Astrocyte (in vitro differentiated cells and primary cell): Measurements from ENCODE around the gene MMP21. TPM values are rescaled to one million over a fixed set of nuclear protein-coding genes. Genes with fewer than 3 reads are reported as not detected.

ENCODE experiments used
- DNase-seq: peaks from one replicate; pipeline ENCODE4 v3.0.0-alpha.2; 2010; ENCODE audit warnings: low read depth
- FAIRE-seq: peaks from 2 replicates; lab custom pipeline; 2011; peaks lifted over from hg19 to GRCh38; lab: Jason Lieb, UNC
- H2AFZ ChIP-seq: 2 replicates; pipeline ENCODE4 v1.6.0; 2012; ENCODE audit warnings: low read depth, low read length, inconsistent platforms
- H3K27ac ChIP-seq: 2 replicates; pipeline ENCODE4 v1.5.1; 2011; ENCODE audit warnings: low read depth, low read length, inconsistent platforms
- H3K27me3 ChIP-seq: 2 replicates; pipeline ENCODE4 v1.6.0; 2011; ENCODE audit warnings: low read length, inconsistent platforms; ENCODE audit not compliant: insufficient read depth
- H3K36me3 ChIP-seq: 2 replicates; pipeline ENCODE4 v1.5.1; 2011; ENCODE audit warnings: low read length, inconsistent platforms; ENCODE audit not compliant: insufficient read depth
- H3K4me1 ChIP-seq: 2 replicates; pipeline ENCODE4 v1.5.1; 2011; ENCODE audit warnings: low read length, inconsistent platforms; ENCODE audit not compliant: insufficient read depth
- H3K4me2 ChIP-seq: 2 replicates; pipeline ENCODE4 v1.6.0; 2012; ENCODE audit warnings: low read length, inconsistent platforms
- H3K4me3 ChIP-seq: 2 replicates; pipeline ENCODE4 v1.5.1; 2011; ENCODE audit warnings: low read depth, mild to moderate bottlenecking, low read length, inconsistent platforms; ENCODE audit not compliant: insufficient read depth
- H3K79me2 ChIP-seq: 2 replicates; pipeline ENCODE4 v1.6.0; 2012; ENCODE audit warnings: mild to moderate bottlenecking, low read length, inconsistent platforms; ENCODE audit not compliant: insufficient read depth
- H3K9ac ChIP-seq: 2 replicates; pipeline ENCODE4 v1.6.0; 2012; ENCODE audit warnings: mild to moderate bottlenecking, low read length, inconsistent platforms
- H3K9me3 ChIP-seq: 2 replicates; pipeline ENCODE4 v1.5.1; 2012; ENCODE audit warnings: low read depth, mild to moderate bottlenecking, low read length, inconsistent platforms; ENCODE audit not compliant: insufficient read depth
- H4K20me1 ChIP-seq: 2 replicates; pipeline ENCODE4 v1.6.0; 2012; ENCODE audit warnings: low read length, inconsistent platforms; ENCODE audit not compliant: insufficient read depth
- H3K27ac Mint-ChIP-seq: one replicate; pipeline ENCODE4 v1.8.0; 2021; ENCODE audit warnings: mild to moderate bottlenecking, mixed read lengths; ENCODE audit not compliant: unreplicated experiment
- H3K27me3 Mint-ChIP-seq: one replicate; pipeline ENCODE4 v1.8.0; 2021; ENCODE audit warnings: low read depth, mixed read lengths; ENCODE audit not compliant: unreplicated experiment
- H3K36me3 Mint-ChIP-seq: one replicate; pipeline ENCODE4 v1.8.0; 2021; ENCODE audit warnings: low read depth, mixed read lengths; ENCODE audit not compliant: unreplicated experiment
- H3K4me1 Mint-ChIP-seq: one replicate; pipeline ENCODE4 v1.8.0; 2021; ENCODE audit warnings: low read depth, mixed read lengths; ENCODE audit not compliant: unreplicated experiment
- H3K4me3 Mint-ChIP-seq: one replicate; pipeline ENCODE4 v1.8.0; 2021; ENCODE audit warnings: mild to moderate bottlenecking, moderate library complexity, mixed read lengths; ENCODE audit not compliant: unreplicated experiment
- H3K9me3 Mint-ChIP-seq: one replicate; pipeline ENCODE4 v1.8.0; 2021; ENCODE audit warnings: mild to moderate bottlenecking, mixed read lengths; ENCODE audit not compliant: unreplicated experiment
- EZH2 ChIP-seq: IDR thresholded peaks from 2 replicates; pipeline ENCODE4 v1.6.1; 2012; ENCODE audit warnings: mild to moderate bottlenecking, low read length, inconsistent platforms; ENCODE audit not compliant: insufficient read depth
- total RNA-seq: library from RNA; stranded (reverse); gene quantifications from 2 replicates; pipeline ENCODE4 v1.2.1, GENCODE V29; 2021
- TF ChIP-seq, protein P1 (sequence below): IDR thresholded peaks from 2 replicates; pipeline ENCODE4 v1.5.1; 2011; ENCODE audit warnings: low read depth, mild to moderate bottlenecking, inconsistent platforms, low read length, moderate library complexity; ENCODE audit not compliant: insufficient read depth

MMP21 gene
- total RNA-seq, 1 donor from 2014 or later, result not detected

- H3K27ac Mint-ChIP-seq, result no peak overlapping the region
- Histone ChIP-seq H3K36me3 (peaks cover 77% of the 10 kb centered on the region), H3K4me1 (no peaks in the 10 kb centered on the region), H3K27me3 (no peaks in the 10 kb centered on the region), H2AFZ (no peak overlapping the region), H3K4me3 (no peak overlapping the region), H3K9me3 (no peaks in the 10 kb centered on the region), H3K27ac (no peak overlapping the region), H3K9ac (no peak overlapping the region), H3K79me2 (no peaks in the 10 kb centered on the region), H3K4me2 (no peak overlapping the region), H4K20me1 (no peaks in the 10 kb centered on the region)
- no peaks in the 10 kb centered on the region for H3K4me1 Mint-ChIP-seq
- no peak for FAIRE-seq
- DNase-seq, result no peak
- H3K4me3 Mint-ChIP-seq, result no peak overlapping the region
- peaks cover 22% of the 10 kb centered on the region for H3K36me3 Mint-ChIP-seq
- no peaks in the 10 kb centered on the region for H3K9me3 Mint-ChIP-seq
- TF ChIP-seq, protein P1, sequence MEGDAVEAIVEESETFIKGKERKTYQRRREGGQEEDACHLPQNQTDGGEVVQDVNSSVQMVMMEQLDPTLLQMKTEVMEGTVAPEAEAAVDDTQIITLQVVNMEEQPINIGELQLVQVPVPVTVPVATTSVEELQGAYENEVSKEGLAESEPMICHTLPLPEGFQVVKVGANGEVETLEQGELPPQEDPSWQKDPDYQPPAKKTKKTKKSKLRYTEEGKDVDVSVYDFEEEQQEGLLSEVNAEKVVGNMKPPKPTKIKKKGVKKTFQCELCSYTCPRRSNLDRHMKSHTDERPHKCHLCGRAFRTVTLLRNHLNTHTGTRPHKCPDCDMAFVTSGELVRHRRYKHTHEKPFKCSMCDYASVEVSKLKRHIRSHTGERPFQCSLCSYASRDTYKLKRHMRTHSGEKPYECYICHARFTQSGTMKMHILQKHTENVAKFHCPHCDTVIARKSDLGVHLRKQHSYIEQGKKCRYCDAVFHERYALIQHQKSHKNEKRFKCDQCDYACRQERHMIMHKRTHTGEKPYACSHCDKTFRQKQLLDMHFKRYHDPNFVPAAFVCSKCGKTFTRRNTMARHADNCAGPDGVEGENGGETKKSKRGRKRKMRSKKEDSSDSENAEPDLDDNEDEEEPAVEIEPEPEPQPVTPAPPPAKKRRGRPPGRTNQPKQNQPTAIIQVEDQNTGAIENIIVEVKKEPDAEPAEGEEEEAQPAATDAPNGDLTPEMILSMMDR, result no peak
- TF ChIP-seq EZH2, result no peak
- H3K27me3 Mint-ChIP-seq, result no peaks in the 10 kb centered on the region
Observed at GRCh38 chr10:125747417-125747816, 28.2 kb downstream of the MMP21 start.

DNA sequence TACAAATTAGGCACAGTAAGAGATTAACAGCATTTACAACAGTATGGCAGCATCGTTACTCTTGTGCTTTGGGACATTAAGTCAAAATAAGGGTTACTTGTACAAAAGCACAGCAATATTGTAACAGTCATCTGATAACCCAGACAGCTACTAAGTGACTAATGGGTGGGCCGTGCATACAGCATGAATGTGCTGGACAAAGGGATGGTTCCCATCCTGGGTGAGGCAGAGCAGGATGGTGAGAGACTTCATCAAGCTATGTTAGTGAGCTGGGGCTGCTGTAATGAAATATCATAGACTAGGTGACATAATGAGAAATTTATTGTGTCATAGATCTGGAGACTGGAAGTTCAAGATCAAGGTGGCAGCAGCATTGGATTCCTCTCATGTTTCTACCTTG, 30.7 kb downstream of the MMP21 start:
- H3K4me2 ChIP-seq, result no peak overlapping the region
- H3K27me3 Mint-ChIP-seq, result no peaks in the 10 kb centered on the region
- TF ChIP-seq, protein P1, result no peak
- no peak for TF ChIP-seq EZH2

GRCh38 chr10:125742465-125742864, 33.2 kb downstream of the MMP21 start:
- Mint-ChIP-seq H3K9me3 (no peaks in the 10 kb centered on the region), H3K4me1 (no peaks in the 10 kb centered on the region), H3K27ac (no peak overlapping the region), H3K27me3 (no peaks in the 10 kb centered on the region), H3K4me3 (no peak overlapping the region), H3K36me3 (peaks cover 5% of the 10 kb centered on the region)
- no peaks in the 10 kb centered on the region for H3K79me2 ChIP-seq
- H2AFZ ChIP-seq, result no peak overlapping the region
- TF ChIP-seq, protein P1, result peak; percentile 17
- no peak for TF ChIP-seq EZH2
- peaks cover 68% of the 10 kb centered on the region for H3K36me3 ChIP-seq
- FAIRE-seq (no peak), DNase-seq (no peak)
- H3K4me1 ChIP-seq, result no peaks in the 10 kb centered on the region
- no peak overlapping the region for H3K4me3 ChIP-seq
- no peak overlapping the region for H3K4me2 ChIP-seq
- no peaks in the 10 kb centered on the region for H4K20me1 ChIP-seq
- H3K27me3 ChIP-seq, result no peaks in the 10 kb centered on the region
- no peak overlapping the region for H3K27ac ChIP-seq
- H3K9me3 ChIP-seq, result no peaks in the 10 kb centered on the region
- H3K9ac ChIP-seq, result no peak overlapping the region

More for the DNA sequence above, 30.7 kb downstream of the MMP21 start:
- H3K9me3 Mint-ChIP-seq, result no peaks in the 10 kb centered on the region
- Histone ChIP-seq H3K4me3 (no peak overlapping the region), H3K9ac (no peak overlapping the region), H3K27me3 (no peaks in the 10 kb centered on the region), H3K9me3 (no peaks in the 10 kb centered on the region), H2AFZ (no peak overlapping the region), H4K20me1 (no peaks in the 10 kb centered on the region), H3K4me1 (no peaks in the 10 kb centered on the region), H3K27ac (no peak overlapping the region), H3K79me2 (no peaks in the 10 kb centered on the region), H3K36me3 (peaks cover 68% of the 10 kb centered on the region)
- H3K36me3 Mint-ChIP-seq, result peaks cover 10% of the 10 kb centered on the region
- no peak for DNase-seq
- FAIRE-seq, result no peak
- H3K27ac Mint-ChIP-seq, result no peak overlapping the region
- no peaks in the 10 kb centered on the region for H3K4me1 Mint-ChIP-seq
- H3K4me3 Mint-ChIP-seq, result no peak overlapping the region
